H1 (cell line): ENCODE measurements around the gene FBXO21. TPM values are rescaled to one million over a fixed set of nuclear protein-coding genes. Genes with fewer than 3 reads are reported as not detected.

Experiments
- BRCA1 ChIP-seq: IDR thresholded peaks from 2 replicates; pipeline ENCODE4 v1.6.1; 2012; ENCODE audit warnings: low read depth, low read length, improper control_type of control experiment
- FOSL1 ChIP-seq: IDR thresholded peaks from 2 replicates; pipeline ENCODE4 v1.6.1; 2011; ENCODE audit warnings: mild to moderate bottlenecking, low read depth, low read length, moderate library complexity; ENCODE audit not compliant: insufficient read depth
- MAFK ChIP-seq: IDR thresholded peaks from 2 replicates; pipeline ENCODE4 v1.6.1; 2012; ENCODE audit warnings: low read depth, mild to moderate bottlenecking, improper control_type of control experiment, low read length
- RBBP5 ChIP-seq: IDR thresholded peaks from 2 replicates; pipeline ENCODE4 v1.7.1; 2012; ENCODE audit warnings: low read depth, mild to moderate bottlenecking, inconsistent platforms, low read length, moderate library complexity, borderline replicate concordance
- SIRT6 ChIP-seq: IDR thresholded peaks from one replicate; pipeline ENCODE4 v1.7.1; 2012; ENCODE audit warnings: low read length, inconsistent platforms
- polyA plus RNA-seq, 7 experiments: library from polyadenylated mRNA; depleted of rRNA in 3 of 7; stranded (reverse) in 5 of 7; unstranded in 2 of 7; fragments of >200 nt in 5 of 7; fragments of 200-250 nt in 2 of 7; gene quantifications; 1 replicate in 5 of 7; 2 replicates in 1 of 7; 4 replicates in 1 of 7; pipeline versions ENCODE4 v1.2.1 to v1.2.3, GENCODE V29; 2011 to 2013; ENCODE audit warnings: missing spikeins in 2 of 7, mixed read lengths in 2 of 7
- total RNA-seq: library from RNA; stranded (reverse); fragmentation: NEBNext Ultra II Directional; extraction: Animal tissue kit (Norgen Biotek cat#: 25700); gene quantifications from 2 replicates; pipeline ENCODE4 v1.2.1, GENCODE V29; 2021

FBXO21 gene
- total and polyA plus RNA-seq, 2 of the 8 experiments (the other 6 are each of a cell fraction or from before 2014, with no cell fraction given) = 57.0 to 80.6 TPM

GRCh38 chr12:117114784-117115183, 75.5 kb downstream of the FBXO21 start (continued):
- TF ChIP-seq MAFK = no peak
- no peak for TF ChIP-seq RBBP5
- TF ChIP-seq SIRT6 = no peak
- no peak for TF ChIP-seq BRCA1
- TF ChIP-seq FOSL1 = no peak
